Activated naive CD4-positive, alpha-beta T cell treated with anti-CD3 and anti-CD28 coated beads, Interleukin-2, amount 50 U/mL, for 72 hours (primary cell): ENCODE data around the gene CD70. TPM values are rescaled to one million over a fixed set of nuclear protein-coding genes. Genes with fewer than 3 reads are reported as not detected.
"Not testable (repeated sequence)": the region's sequence is repeated elsewhere in the genome, so short reads cannot be mapped to it uniquely, and the experiment has no call there.

Experiments used
- ATAC-seq, 2 donors: fragments of 150-1000 bp; cut with Tn5 transposase; 2 replicates each; pipeline ENCODE4 v1.10.0; 2021; ENCODE audit warnings: mild to moderate bottlenecking in 2 of 2, moderate library complexity in 2 of 2
- DNase-seq, 2 donors: peaks; one replicate each; pipeline ENCODE4 v3.0.0; 2021 to 2022; ENCODE audit warnings: low spot score in 2 of 2
- H3K27ac Mint-ChIP-seq, 2 donors: one replicate each; pipeline ENCODE4 v1.8.0; 2022; ENCODE audit warnings: mild to moderate bottlenecking in 2 of 2, mixed read lengths in 2 of 2
- H3K36me3 Mint-ChIP-seq, 2 donors: one replicate each; pipeline ENCODE4 v1.8.0; 2022; ENCODE audit warnings: mixed read lengths in 2 of 2
- H3K9me3 Mint-ChIP-seq, 2 donors: one replicate each; pipeline ENCODE4 v1.8.0; 2022; ENCODE audit warnings: mixed read lengths in 2 of 2
- total RNA-seq, 2 donors: library from RNA; stranded (reverse); gene quantifications; one replicate each; pipeline ENCODE4 v1.2.3, GENCODE V29; 2022

Gene CD70
- total RNA-seq, 2 donors from 2014 or later = 4.8 to 8.4 TPM

- Mint-ChIP-seq H3K36me3 (no peaks in the 10 kb centered on the region), H3K9me3 (peaks cover 0 to 4% of the 10 kb centered on the region in 2 donors), H3K27ac (no peak overlapping the region)
- ATAC-seq = no peak
- no peak for DNase-seq
Measured at GRCh38 chr19:6602729-6603114, 11.8 kb upstream of the CD70 start.

- not testable (repeated sequence) for H3K36me3 Mint-ChIP-seq, H3K9me3 Mint-ChIP-seq, DNase-seq
- ATAC-seq = peak in 1 of 2 donors; percentile 34
- H3K27ac Mint-ChIP-seq = peak overlapping the region in 1 of 2 donors; percentile 46
Measured at GRCh38 chr19:6601537-6602052, 10.6 kb upstream of the CD70 start.

- not testable (repeated sequence) for DNase-seq, ATAC-seq, H3K36me3 Mint-ChIP-seq, H3K9me3 Mint-ChIP-seq
- peak overlapping the region in 1 of 2 donors; percentile 46 for H3K27ac Mint-ChIP-seq
Measured at GRCh38 chr19:6600951-6601536, 10.1 kb upstream of the CD70 start.

GRCh38 chr19:6599866-6600454 is 9.0 kb upstream of the CD70 start:
- Mint-ChIP-seq H3K27ac (no peak overlapping the region), H3K36me3 (no peaks in the 10 kb centered on the region), H3K9me3 (peaks cover 0 to 4% of the 10 kb centered on the region in 2 donors)
- DNase-seq (no peak), ATAC-seq (peak in 1 of 2 donors; percentile 24)

GRCh38 chr19:6598254-6598892 is 7.4 kb upstream of the CD70 start:
- H3K27ac Mint-ChIP-seq = peak overlapping the region; percentile 3 to 38
- H3K9me3 Mint-ChIP-seq, DNase-seq, H3K36me3 Mint-ChIP-seq: not testable (repeated sequence)
- peak in 1 of 2 donors; percentile 48 for ATAC-seq

GRCh38 chr19:6597471-6598253 is 6.7 kb upstream of the CD70 start:
- not testable (repeated sequence) for H3K36me3 Mint-ChIP-seq, ATAC-seq, H3K9me3 Mint-ChIP-seq, DNase-seq
- H3K27ac Mint-ChIP-seq = peak overlapping the region in 1 of 2 donors; percentile 38

- Mint-ChIP-seq H3K27ac (no peak overlapping the region), H3K36me3 (peaks cover 0 to 6% of the 10 kb centered on the region in 2 donors), H3K9me3 (no peaks in the 10 kb centered on the region)
- DNase-seq (no peak), ATAC-seq (no peak)
Measured at GRCh38 chr19:6596621-6597020, 5.7 kb upstream of the CD70 start.

GRCh38 chr19:6593651-6594416 is 2.9 kb upstream of the CD70 start:
- peak overlapping the region in 1 of 2 donors; percentile 68 for H3K27ac Mint-ChIP-seq
- DNase-seq = no peak
- H3K9me3 Mint-ChIP-seq = no peaks in the 10 kb centered on the region

GRCh38 chr19:6590258-6590826 is 608 bp downstream of the CD70 start:
- Mint-ChIP-seq H3K27ac (peak overlapping the region in 1 of 2 donors; percentile 44), H3K9me3 (no peaks in the 10 kb centered on the region), H3K36me3 (peaks cover 10 to 11% of the 10 kb centered on the region in 2 donors)
- peak in 1 of 2 donors; percentile 13 for DNase-seq
- peak; percentile 34 to 39 for ATAC-seq

More at GRCh38 chr19:6593651-6594416, 2.9 kb upstream of the CD70 start:
- H3K36me3 Mint-ChIP-seq = peaks cover 6 to 10% of the 10 kb centered on the region in 2 donors
- ATAC-seq = peak in 1 of 2 donors; percentile 34

GRCh38 chr19:6589711-6590257 is 1.2 kb downstream of the CD70 start:
- no peaks in the 10 kb centered on the region for H3K9me3 Mint-ChIP-seq
- no peak for DNase-seq
- no peak for ATAC-seq
- H3K36me3 Mint-ChIP-seq = peaks cover 10 to 11% of the 10 kb centered on the region in 2 donors
- no peak overlapping the region for H3K27ac Mint-ChIP-seq

- Mint-ChIP-seq H3K36me3 (peaks cover 5 to 11% of the 10 kb centered on the region in 2 donors), H3K9me3 (no peaks in the 10 kb centered on the region), H3K27ac (no peak overlapping the region)
- ATAC-seq = no peak
- DNase-seq = no peak
Measured at GRCh38 chr19:6588508-6589345, 2.2 kb downstream of the CD70 start.

- no peak overlapping the region for H3K27ac Mint-ChIP-seq
- ATAC-seq (no peak), DNase-seq (no peak)
- no peaks in the 10 kb centered on the region for H3K9me3 Mint-ChIP-seq
- peaks cover 4 to 11% of the 10 kb centered on the region in 2 donors for H3K36me3 Mint-ChIP-seq
Measured at GRCh38 chr19:6587998-6588507, 2.9 kb downstream of the CD70 start.

GRCh38 chr19:6587093-6587820 is 3.7 kb downstream of the CD70 start:
- H3K9me3 Mint-ChIP-seq = no peaks in the 10 kb centered on the region
- ATAC-seq (peak; percentile 11 to 47), DNase-seq (no peak)
- peaks cover 4 to 11% of the 10 kb centered on the region in 2 donors for H3K36me3 Mint-ChIP-seq
- H3K27ac Mint-ChIP-seq = no peak overlapping the region

- peaks cover 4 to 11% of the 10 kb centered on the region in 2 donors for H3K36me3 Mint-ChIP-seq
- H3K27ac Mint-ChIP-seq = no peak overlapping the region
- DNase-seq = no peak
- ATAC-seq = no peak
- H3K9me3 Mint-ChIP-seq = no peaks in the 10 kb centered on the region
Measured at GRCh38 chr19:6586726-6587092, 4.2 kb downstream of the CD70 start.
